ENCODE results near the gene NRIP1.

NRIP1 gene

GRCh38 chr21:15004721-15005370 lies 60.0 kb downstream of the NRIP1 start:
- DNase-seq = no peak

- DNase-seq = no peak
Observed at GRCh38 chr21:15003463-15004135, 61.2 kb downstream of the NRIP1 start.

GRCh38 chr21:15001857-15002606 lies 62.8 kb downstream of the NRIP1 start:
- DNase-seq = peak; percentile 15

- no peak for DNase-seq
Observed at GRCh38 chr21:15001113-15001512, 63.7 kb downstream of the NRIP1 start.

- DNase-seq = no peak
Observed at GRCh38 chr21:15000081-15000480, 64.7 kb downstream of the NRIP1 start.

- no peak for DNase-seq
Observed at GRCh38 chr21:14998784-14999183, 66.0 kb downstream of the NRIP1 start.

- no peak for DNase-seq
Observed at GRCh38 chr21:14998336-14998735, 66.5 kb downstream of the NRIP1 start.

GRCh38 chr21:14995695-14996490 lies 68.9 kb downstream of the NRIP1 start:
- DNase-seq = no peak

GRCh38 chr21:14995226-14995625 lies 69.6 kb downstream of the NRIP1 start:
- no peak for DNase-seq

- no peak for DNase-seq
Observed at GRCh38 chr21:14993115-14993514, 71.7 kb downstream of the NRIP1 start.

- no peak for DNase-seq
Observed at GRCh38 chr21:14991957-14992356, 72.8 kb downstream of the NRIP1 start.

- DNase-seq = no peak
Observed at GRCh38 chr21:14989359-14989758, 75.4 kb downstream of the NRIP1 start.

- DNase-seq = no peak
Observed at GRCh38 chr21:14988760-14989159, 76.0 kb downstream of the NRIP1 start.

GRCh38 chr21:14987370-14988170 lies 77.2 kb downstream of the NRIP1 start:
- DNase-seq = no peak

GRCh38 chr21:14985306-14985705 lies 79.5 kb downstream of the NRIP1 start:
- DNase-seq = no peak

- no peak for DNase-seq
Observed at GRCh38 chr21:14982336-14982735, 82.5 kb downstream of the NRIP1 start.

GRCh38 chr21:14981246-14981645 lies 83.6 kb downstream of the NRIP1 start:
- DNase-seq = no peak

GRCh38 chr21:14979264-14979663 lies 85.5 kb downstream of the NRIP1 start:
- DNase-seq = no peak

- no peak for DNase-seq
Observed at GRCh38 chr21:14977814-14978213, 87.0 kb downstream of the NRIP1 start.

GRCh38 chr21:14975136-14975919 lies 89.5 kb downstream of the NRIP1 start:
- no peak for DNase-seq

- no peak for DNase-seq
Observed at GRCh38 chr21:14972678-14973077, 92.1 kb downstream of the NRIP1 start.

GRCh38 chr21:14968821-14969220 lies 96.0 kb downstream of the NRIP1 start:
- no peak for DNase-seq
